ENCODE data around the gene RPL22L1. TPM values are rescaled to one million over a fixed set of nuclear protein-coding genes. Genes with fewer than 3 reads are reported as not detected.
"Not testable (repeated sequence)": the region's sequence is repeated elsewhere in the genome, so short reads cannot be mapped to it uniquely, and the experiment has no call there.

RPL22L1 gene
- total and polyA plus RNA-seq, 12 donors = 8.9 to 96.2 (median 12.2) TPM

GRCh38 chr3:170830580-170830979 is 39.4 kb downstream of the RPL22L1 start:
- no peak for TF ChIP-seq CTCF (IDR thresholded peaks at IDR 0.05)
- H3K9me3 ChIP-seq = no peaks in the 10 kb centered on the region
- WGBS, 2 donors = 92 to 98% methylated on average over 4 of the region's 4 CpGs
- H3K27me3 ChIP-seq = peaks cover 0 to 30% (median 7%) of the 10 kb centered on the region in 7 donors
- intact Hi-C loops (cut with DNase I) = no loop called here
- H3K27ac ChIP-seq = no peak overlapping the region
- ATAC-seq (no peak), DNase-seq (no peak)
- H3K4me1 ChIP-seq = no peaks in the 10 kb centered on the region
- no peak overlapping the region for H3K4me3 ChIP-seq
- H3K36me3 ChIP-seq = no peaks in the 10 kb centered on the region

GRCh38 chr3:170829546-170830272 is 40.3 kb downstream of the RPL22L1 start:
- no peak overlapping the region for H3K4me3 ChIP-seq
- TF ChIP-seq CTCF (IDR thresholded peaks at IDR 0.05) = no peak
- 63 to 68% methylated on average over 9 of the region's 9 CpGs for WGBS, 2 donors
- ATAC-seq = no peak
- peaks cover 0 to 27% (median 7%) of the 10 kb centered on the region in 7 donors for H3K27me3 ChIP-seq
- H3K9me3 ChIP-seq = no peaks in the 10 kb centered on the region
- intact Hi-C loops (cut with DNase I) = no loop called here
- H3K27ac ChIP-seq = no peak overlapping the region
- DNase-seq = no peak
- no peaks in the 10 kb centered on the region for H3K4me1 ChIP-seq
- H3K36me3 ChIP-seq = no peaks in the 10 kb centered on the region

GRCh38 chr3:170826047-170826446 is 43.9 kb downstream of the RPL22L1 start:
- DNase-seq = no peak
- H3K4me1 ChIP-seq = no peaks in the 10 kb centered on the region
- H3K36me3 ChIP-seq = no peaks in the 10 kb centered on the region
- ATAC-seq = no peak
- H3K27ac ChIP-seq = no peak overlapping the region
- H3K4me3 ChIP-seq = no peak overlapping the region
- 53 to 54% methylated on average over 2 of the region's 2 CpGs for whole genome bisulfite sequencing, 2 donors
- H3K27me3 ChIP-seq = peaks cover 0 to 8% (median 0%) of the 10 kb centered on the region in 7 donors
- intact Hi-C loops (cut with DNase I) = no loop called here
- H3K9me3 ChIP-seq = no peaks in the 10 kb centered on the region
- no peak for TF ChIP-seq CTCF (IDR thresholded peaks at IDR 0.05)

- H3K36me3 ChIP-seq; H3K9me3 ChIP-seq; H3K27ac ChIP-seq; DNase-seq; intact Hi-C loops (cut with DNase I); H3K4me1 ChIP-seq; ATAC-seq; H3K4me3 ChIP-seq; H3K27me3 ChIP-seq: not testable (repeated sequence)
- WGBS, 2 donors = 61 to 75% methylated on average over 2 of the region's 2 CpGs
Observed at GRCh38 chr3:170823562-170823961, 46.4 kb downstream of the RPL22L1 start.

GRCh38 chr3:170818325-170818724 is 51.7 kb downstream of the RPL22L1 start:
- not testable (repeated sequence) for H3K4me3 ChIP-seq, H3K9me3 ChIP-seq, H3K36me3 ChIP-seq, DNase-seq, ATAC-seq, H3K4me1 ChIP-seq, H3K27ac ChIP-seq, H3K27me3 ChIP-seq
- WGBS, 2 donors = 82 to 86% methylated on average over 1 of the region's 1 CpG
- intact Hi-C loops (cut with DNase I) = loop anchor here in 6 of 10 donors (10.0 kb wide), 3 partner anchors 264 to 504 kb away; no protein-coding TSS in a partner anchor

GRCh38 chr3:170817471-170817870 is 52.5 kb downstream of the RPL22L1 start:
- not testable (repeated sequence) for H3K27ac ChIP-seq, H3K36me3 ChIP-seq, H3K27me3 ChIP-seq, H3K4me3 ChIP-seq, H3K4me1 ChIP-seq, DNase-seq, ATAC-seq, H3K9me3 ChIP-seq
- intact Hi-C loops (cut with DNase I) = loop anchor here in 6 of 10 donors (10.0 kb wide), 3 partner anchors 263 to 503 kb away; no protein-coding TSS in a partner anchor
- WGBS, 2 donors = 82 to 84% methylated on average over 2 of the region's 2 CpGs
